ENCODE measurements around the gene NUDT14.

NUDT14 gene

DNA sequence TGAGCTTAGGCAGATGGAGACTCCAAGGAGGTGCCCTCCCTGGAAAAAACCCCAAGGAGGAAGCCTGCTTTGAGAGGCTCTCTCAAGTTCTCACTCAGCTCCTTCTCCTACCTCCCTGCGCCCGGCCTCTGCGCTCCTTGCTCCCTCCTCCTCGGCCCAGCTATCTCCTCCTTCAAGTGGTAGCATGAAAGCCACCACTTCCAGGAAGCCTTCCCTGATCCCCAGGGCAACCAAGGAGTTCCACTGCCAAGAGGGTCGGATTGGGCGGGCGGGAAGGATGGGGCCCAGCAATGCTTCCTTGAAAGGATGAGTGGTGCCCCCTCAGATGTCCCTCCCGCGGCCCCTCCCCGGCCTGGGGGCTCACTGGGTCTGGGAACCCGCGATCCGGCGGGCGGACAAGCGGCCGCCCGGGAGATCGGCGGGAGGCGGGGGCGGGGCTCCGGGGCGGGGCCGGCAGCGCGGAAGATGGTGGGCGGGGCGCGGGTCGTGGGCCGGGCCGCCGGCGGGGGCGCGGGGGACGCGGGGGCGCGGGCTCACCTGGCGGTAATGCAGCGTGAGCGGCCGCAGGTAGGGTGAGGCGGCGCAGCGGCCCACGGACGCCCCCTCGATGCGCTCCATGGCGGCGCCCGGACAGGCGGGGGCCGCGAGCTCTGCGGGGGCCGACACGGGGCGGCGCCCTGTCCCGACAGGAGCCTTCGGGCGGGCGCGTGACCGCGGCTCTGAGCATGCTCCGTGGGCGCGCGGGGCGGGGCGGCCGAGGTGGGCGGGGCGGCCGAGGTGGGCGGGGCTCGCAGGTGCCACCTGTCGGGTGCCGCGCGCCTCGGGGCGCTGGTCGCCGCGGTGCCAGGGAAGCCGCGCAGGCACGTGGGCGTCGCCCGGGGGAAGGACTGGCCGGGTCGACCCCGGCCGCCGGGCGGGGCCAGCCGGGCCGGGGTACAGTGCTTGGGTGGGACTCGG is at the start of gene NUDT14:
Gene NUDT14 (minus strand): TSS at position 721 of the 957 bp plus-strand sequence. CDS start 103 bp downstream, at position 618.
- peak; percentile 85 for DNase-seq (ENCODE audit: low read depth)

DNA sequence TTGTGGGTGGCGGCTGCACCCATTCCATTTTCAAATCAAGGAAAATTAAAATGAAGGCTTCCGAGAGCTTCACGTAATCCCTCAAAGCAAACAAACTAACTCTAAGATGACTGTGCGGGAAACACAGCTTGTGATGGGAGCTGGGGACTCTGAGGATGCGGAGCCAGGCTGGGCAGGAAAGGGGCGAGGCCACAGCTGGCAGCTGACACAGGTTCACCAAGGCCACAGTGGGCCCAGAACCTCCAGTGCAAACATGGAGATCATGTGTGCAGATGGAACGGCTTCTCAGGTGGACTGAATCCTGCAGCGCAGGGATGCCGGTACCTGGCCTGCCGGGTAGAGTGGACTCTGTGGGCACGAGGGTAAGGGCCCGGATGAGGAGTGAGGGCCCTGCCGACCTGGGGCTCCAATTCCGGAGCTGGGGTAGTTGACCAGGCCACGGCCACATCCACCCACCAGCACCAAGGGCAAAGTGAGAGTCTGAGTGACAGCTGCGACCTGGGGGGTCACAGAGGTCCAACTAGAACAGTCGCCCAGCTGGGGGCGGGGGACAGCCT is 48.1 kb upstream of the NUDT14 start:
- DNase-seq (ENCODE audit: low read depth): no peak

DNA sequence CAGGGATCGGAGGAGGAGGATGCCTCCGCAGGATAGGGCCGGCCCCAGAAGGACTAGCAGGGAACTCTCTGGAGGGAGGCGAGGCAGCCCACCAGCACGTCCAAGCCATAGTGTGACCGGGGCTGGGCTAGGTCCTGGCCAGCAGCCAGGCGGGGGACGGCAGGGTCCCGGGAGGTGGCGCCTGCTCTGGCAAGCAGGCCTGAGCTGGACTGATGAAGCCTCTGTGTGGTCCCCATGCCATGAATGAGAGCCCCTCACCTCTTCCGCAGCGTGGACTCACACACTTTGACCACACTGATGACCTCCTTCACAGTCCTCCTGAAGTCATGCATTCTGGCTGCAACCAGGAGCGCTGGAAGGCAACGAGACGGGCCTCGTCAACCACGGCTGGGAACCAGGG is 47.5 kb upstream of the NUDT14 start:
- DNase-seq (ENCODE audit: low read depth): no peak

DNA sequence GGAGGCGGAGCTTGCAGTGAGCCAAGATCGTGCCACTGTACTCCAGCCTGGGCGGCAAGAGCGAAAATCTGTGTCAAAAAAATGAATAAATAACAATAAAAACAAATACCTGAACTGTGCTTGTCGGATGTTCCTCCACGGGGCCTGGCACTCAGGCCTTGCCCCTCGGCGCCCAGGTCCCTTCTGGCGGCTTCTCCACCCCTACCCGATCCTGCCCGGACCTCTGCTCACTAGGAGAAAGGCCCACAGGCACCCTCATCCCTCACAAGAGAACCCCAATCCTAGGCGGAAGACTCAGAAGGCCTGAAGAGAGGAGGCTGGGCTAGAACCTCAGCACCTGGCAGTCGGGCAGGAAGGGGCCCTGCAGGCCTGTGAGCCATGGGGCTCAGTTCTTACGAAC is 46.2 kb upstream of the NUDT14 start:
- no peak for DNase-seq (ENCODE audit: low read depth)

DNA sequence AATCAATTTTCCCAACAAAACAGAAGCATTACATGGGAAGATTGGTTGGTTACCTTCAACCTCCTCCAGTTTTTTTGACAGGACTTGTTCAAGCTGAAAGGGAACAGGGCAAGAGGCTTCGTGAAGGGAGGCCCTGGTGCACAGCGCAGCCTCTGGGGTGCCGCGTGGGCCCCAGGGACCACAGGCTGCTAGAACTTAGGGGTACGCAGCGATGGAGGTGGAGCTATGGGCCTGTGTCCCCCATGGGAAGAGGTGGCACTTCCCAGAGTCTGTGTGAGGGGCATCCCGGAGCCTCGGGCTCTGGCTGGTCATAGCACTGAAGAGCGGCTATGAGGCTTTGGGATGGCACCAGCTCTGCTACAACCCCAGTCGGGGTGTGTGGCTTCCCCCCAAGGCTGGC is 45.1 kb upstream of the NUDT14 start:
- no peak for DNase-seq (ENCODE audit: low read depth)

DNA sequence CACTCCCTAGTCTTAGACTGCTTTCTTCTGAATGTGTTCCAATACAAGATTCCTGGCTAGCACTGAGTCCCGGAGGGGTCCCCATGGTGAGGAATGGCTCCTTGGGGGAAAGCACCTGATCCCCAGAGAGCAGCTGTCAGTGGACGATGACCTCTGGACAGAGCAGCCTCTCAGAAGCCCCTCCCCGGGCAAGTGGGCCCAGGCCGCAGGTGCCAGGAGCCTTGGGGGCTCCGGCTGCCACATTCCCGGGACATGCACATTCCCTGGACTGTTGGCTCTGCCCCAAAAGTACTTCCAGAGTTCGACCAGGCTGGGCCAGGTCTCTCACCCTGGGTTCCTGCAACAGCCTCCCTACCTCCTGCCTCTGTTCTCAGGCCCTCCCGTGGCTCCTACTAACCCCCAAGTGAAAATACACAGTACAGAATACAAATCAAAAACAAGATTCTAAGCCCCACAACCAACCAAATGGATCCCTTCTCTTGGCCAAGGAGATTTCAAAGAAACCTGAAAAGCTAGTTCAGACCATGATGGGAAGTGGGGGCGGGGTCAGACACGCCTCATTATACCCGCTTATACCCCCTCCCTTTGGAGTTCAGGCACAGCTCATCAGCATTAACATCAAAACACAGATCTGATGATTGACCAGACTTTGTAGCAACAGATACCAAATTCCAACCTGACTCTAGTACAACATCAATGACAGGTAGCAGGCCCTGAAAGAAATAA is 43.9 kb upstream of the NUDT14 start:
- DNase-seq (ENCODE audit: low read depth): no peak

DNA sequence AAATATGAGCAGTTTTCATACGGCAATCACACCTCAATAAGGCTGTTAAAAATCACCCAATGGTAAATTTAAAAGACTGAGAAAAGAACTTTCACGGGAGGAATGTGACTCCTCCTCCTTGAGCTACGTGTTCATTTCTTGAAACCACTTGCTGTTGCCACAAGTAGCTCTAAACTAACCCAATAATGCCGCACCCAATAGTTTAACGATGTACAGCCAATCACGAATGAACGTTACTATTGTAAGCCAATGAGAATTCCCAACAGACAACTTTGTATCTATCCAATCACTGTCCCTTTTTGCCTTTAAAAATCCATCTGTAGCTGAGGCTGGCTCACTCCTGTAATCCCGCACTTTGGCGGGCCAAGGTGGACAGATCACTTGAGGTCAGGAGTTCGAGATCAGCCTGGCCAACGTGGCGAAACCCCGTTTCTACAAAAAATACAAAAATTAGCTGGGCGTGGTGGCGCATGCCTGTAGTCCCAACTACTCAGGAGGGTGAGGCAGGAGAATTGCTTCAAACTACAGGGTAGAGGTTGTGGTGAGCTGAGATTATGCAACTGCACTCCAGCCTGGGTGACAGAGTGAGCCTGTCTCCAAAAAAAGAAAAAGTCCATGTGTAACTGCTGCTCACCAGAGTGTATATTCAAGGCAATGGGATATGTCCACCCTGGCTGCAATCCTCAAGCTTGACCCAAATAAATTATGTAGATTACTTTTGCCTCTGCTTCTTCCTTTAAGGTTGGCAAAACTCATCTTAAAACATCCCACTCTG is 42.8 kb upstream of the NUDT14 start:
- no peak for DNase-seq (ENCODE audit: low read depth)

DNA sequence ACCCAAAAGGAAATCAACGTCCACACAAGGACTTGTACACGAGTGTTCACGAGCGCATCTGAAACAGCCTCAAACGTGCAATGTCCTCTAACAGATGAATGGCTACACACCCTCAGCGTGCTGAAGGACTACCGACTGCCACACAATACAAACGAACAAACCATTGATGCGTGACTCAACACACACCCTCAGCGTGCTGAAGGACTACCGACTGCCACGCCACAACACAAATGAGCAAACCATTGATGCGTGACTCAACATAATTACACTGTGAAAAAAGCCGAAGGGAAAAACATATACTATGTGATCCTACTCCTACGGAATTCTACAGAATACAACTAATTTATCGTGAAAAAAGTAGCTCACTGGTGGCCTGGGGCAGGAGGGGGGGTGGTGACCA is 42.1 kb upstream of the NUDT14 start:
- DNase-seq (ENCODE audit: low read depth): no peak

DNA sequence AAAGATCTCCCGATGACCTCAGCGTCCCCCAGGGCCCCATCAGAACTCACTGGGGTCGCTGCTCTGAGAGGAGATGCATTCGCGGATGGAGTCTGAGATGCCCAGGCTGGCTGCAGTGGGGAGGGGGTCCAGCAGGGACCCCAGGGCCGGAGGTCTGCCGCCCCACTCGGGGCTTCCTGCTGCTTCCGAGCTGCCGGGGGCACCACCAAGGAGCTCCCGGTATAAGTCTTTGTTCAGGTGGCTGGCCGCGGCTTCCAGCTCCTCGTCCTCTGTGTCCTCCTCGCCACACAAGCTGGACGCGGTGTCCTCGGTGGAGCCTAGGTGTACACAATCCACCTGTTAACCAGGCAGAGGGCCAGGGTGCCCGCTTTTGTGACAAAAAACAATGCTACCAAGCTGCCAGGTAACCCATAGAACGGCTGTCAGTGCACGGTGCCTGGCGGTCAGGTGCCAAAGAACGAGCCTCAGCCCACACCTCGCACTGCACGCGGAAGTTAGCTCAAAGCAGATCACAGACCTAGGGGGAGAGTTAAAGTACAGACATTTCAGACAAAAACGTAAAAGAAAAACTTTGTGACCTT is 40.6 kb upstream of the NUDT14 start:
- no peak for DNase-seq (ENCODE audit: low read depth)

DNA sequence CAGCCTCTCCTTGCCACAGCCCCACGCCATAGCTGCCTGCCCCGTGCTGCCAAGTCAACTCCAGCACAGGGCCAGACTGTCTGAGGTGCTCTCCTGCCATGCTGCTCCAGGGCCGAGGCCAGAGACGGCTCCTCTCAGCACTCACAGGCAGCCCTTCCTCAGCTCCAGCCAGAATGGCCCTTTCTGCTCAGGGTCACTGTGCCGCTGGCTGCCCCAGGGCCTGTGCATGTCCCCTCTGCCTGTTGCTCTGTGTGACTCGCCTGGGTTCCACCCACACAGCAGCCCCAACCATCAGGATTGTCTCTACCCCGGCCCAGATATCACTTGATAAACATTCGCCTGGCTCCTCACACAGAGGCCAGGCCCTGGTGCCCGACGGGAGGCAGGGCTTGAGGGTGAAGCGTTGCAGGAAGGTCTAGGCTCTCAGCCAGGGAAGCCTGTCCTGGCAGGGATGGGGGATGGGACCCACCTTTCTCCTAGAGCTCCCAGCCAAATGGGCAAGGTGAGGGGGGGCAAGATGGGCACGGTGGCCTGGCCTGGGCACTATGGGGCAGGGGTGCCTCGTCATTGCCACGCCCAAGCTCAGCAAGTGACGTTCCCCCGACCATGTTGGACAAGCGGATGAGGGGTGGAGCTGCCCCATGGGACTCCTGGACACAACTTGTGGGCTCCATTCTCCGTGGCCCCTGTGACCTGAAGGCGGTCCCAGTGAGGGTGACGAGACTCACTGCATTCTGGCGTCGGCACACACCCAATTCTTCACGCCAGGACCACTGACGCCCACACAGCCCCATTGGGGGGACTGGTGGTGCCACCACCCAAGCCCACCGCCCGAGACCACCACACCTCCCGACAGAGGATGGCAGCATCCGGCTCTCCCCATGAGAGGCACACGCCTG is 39.8 kb upstream of the NUDT14 start:
- no peak for DNase-seq (ENCODE audit: low read depth)

DNA sequence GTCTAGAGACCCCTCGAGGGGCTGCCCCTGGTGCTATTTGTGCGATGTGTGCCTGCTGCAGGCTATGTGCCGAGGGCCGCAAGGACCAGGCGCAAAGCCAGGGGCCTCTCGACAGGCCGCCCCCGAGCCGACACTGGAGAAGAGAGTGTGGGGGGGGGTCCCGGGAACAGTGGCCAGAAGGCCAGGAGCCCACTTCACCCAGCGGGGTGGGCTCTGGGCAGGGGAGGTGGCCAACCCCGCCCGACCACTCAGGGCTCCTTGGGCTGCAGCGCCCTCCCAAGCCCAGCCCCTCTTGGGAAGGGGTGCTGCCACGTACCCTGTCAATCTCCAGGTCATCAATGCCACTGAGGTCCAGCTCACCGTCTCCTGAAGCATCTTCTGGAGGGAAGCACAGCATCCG is 38.6 kb upstream of the NUDT14 start:
- DNase-seq (ENCODE audit: low read depth): no peak

DNA sequence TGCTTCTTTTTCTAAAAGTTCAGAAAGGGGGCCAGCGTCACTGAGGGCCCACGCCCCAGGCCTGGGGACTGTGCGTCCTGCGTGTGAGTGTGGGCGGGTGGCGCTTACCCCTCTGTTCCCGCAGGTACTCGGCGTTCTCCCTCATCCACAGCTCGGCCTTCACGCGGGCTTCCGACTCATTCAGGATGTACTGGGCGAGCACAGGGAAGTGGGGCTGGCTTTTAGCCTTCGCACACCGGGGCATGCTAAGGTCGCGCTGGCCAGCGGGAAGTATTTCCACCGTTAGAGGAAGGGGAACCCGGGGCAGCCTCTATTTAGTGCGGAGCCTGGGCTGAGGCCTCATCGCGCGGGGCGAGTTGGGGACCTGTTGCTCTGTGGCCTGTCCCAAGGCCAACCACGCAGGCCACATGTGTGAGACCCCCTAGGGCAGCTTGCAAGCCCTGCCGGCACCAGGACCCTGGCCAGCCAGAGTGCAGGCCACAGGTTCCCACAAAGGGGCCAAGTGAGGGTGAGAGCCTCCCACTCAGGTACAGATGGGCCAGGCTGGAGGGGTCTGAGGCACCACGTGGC is 38.0 kb upstream of the NUDT14 start:
- DNase-seq (ENCODE audit: low read depth): no peak

DNA sequence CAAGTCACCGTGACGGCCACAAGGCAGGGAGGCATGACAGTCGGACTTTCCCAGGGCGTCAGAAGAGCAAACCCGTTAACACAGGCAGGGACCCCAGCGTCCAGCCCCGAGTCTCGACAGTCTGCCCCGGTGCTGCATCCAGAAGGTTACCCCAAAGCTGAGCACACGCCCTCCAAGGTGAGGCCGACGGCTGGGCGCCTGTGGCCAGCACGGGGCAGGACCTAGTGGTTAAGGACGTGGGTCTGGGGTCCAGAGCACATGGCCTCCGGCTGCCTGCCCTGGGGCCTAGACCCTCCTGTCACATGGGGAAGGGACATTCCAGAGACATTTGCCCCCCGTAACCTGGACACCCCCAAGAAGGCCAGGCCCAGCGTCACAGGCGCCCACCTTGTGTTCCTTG is 37.5 kb upstream of the NUDT14 start:
- DNase-seq (ENCODE audit: low read depth): no peak

DNA sequence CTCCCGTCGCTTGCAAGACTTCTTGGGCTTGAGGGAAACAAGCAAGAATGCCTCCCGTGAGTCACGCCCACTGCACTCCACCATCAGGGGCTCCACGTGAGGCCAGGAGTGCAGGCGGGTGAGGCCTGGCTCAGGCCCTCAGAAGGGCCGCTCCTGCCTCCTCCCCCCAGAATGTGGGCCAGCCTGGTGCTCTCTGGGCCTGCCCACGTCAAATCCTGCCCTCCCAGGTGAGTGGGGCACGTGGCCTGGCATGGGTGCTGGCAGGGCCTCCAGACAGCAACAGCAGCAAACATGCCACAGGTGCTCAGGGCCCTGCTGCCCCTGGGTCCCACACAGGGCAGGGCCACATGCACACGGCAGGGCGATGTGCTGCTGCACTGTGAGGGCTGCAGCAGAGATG is 36.7 kb upstream of the NUDT14 start:
- DNase-seq (ENCODE audit: low read depth): no peak

DNA sequence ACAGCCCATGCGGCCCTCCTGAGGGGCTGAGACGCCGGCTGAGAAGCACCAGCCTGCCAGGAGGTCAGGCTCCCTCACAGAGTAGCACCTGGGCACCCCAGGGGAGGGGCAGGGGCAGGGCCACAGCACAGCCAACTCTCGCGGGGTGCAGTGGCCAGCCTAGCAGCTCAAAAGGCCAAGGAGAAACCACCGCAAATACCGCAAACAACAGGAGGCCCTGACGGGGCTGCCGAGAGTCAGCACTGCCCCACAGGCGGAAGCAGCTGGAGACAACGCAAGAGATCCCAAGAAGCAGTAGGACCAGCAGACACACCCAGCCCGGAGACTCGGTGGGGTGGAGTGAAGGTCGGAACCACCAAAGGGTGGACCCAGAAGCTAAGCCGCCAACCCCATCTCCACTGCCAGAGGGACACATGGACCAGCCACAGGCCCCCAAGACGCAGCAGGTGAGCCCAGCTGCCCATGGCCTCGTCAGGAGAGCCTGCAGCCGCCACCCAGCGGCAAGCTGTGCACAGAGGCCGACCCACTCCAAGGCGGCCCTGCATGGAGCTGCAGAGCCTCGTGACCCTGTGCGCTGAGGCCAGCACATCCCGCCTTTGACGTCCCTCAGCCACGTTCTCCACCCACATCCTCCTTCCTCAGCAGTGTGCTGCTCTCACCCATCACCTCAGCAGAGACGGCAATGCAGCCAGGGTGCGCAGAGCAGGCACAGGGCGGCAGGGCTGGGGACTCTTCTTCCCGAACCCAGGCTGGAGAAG is 35.6 kb upstream of the NUDT14 start:
- no peak for DNase-seq (ENCODE audit: low read depth)

DNA sequence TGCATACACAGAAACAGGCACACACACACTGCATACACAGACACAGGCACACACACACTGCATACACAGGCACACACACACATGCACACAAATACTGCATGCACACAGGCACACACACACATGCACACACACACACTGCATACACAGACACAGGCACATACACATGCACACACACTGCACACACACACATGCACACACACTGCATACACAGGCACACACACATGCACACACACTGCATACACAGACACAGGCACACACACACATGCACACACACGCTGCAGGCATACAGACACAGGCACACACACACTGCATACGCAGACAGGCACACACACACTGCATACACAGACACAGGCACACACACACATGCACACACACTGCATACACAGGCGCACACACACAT is 34.5 kb upstream of the NUDT14 start:
- DNase-seq (ENCODE audit: low read depth): no peak

DNA sequence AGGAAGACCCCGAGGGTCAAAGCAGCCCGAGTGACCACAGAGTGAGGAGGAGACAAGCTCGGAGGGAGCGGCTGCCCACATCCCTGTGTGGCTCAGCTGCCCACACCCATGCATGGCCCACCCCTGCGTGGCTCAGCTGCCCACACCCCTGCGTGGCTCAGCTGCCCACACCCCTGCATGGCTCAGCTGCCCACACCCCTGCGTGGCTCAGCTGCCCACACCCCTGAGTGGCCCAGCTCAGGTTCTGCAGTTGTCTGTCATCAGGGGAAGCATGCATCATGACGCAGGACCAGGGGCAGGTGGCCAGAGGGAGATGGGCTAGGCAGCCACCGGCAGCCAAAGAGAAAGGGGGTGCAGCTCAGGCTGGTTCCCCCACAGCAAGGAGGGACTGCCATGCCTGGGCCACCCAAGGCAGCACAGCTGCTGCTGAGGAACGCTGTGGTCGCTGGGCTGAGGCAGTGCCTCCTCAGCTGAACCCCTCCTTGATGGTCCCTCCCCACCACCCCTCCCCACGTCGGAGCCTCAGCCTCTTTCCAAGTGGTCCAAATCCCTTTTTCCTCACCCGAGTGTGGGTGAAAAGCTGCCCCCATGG is 33.3 kb upstream of the NUDT14 start:
- no peak for DNase-seq (ENCODE audit: low read depth)

DNA sequence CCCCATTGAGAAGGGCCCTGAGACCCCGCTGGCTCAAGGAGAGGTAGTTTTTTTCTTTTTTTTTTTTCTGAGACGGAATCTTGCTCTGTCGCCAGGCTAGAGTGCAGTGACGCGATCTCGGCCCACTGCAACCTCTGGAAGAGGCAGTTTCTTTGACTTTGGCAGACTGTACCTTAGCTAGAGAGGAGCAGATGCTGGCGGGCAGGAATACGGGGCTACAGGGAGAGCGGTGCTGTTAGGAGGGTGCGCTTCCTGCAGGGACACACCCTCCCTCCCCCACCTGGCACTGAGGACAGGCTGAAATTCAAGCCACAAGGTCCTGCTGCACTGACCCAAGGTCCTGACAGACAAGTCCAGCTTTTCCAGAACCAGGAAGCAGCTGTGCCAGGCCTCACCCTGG is 32.2 kb upstream of the NUDT14 start:
- no peak for DNase-seq (ENCODE audit: low read depth)

All from stimulated activated CD8-positive, alpha-beta memory T cell treated with anti-CD3 and anti-CD28 coated beads, Interleukin-15, amount 100 ng/mL, for 24 hours (primary cell).